Immature natural killer cell (primary cell): Measurements from ENCODE around the gene CGREF1. TPM values are rescaled to one million over a fixed set of nuclear protein-coding genes. Genes with fewer than 3 reads are reported as not detected.
A peak's percentile ranks its signal among the peaks of the same experiment; 100 is the strongest.

Experiments
- DNase-seq, 3 donors: peaks; one replicate each; pipeline ENCODE4 v3.0.0; 2022; ENCODE audit warnings: mixed read lengths in 1 of 3
- H3K27ac Mint-ChIP-seq, 6 donors: one replicate each; pipeline ENCODE4 v1.8.0; 2020; ENCODE audit warnings: mixed read lengths in 6 of 6, mild to moderate bottlenecking in 5 of 6, inconsistent platforms in 4 of 6, moderate library complexity in 3 of 6
- H3K27me3 Mint-ChIP-seq, 3 donors: one replicate each; pipeline ENCODE4 v1.8.0; 2020 to 2021; ENCODE audit warnings: low read depth in 3 of 3, mild to moderate bottlenecking in 3 of 3, mixed read lengths in 3 of 3, moderate library complexity in 3 of 3, inconsistent platforms in 1 of 3
- H3K36me3 Mint-ChIP-seq, 3 donors: one replicate each; pipeline ENCODE4 v1.8.0; 2020; ENCODE audit warnings: mixed read lengths in 3 of 3, inconsistent platforms in 2 of 3, mild to moderate bottlenecking in 2 of 3
- H3K4me1 Mint-ChIP-seq, 2 donors: one replicate each; pipeline ENCODE4 v1.8.0; 2020; ENCODE audit warnings: inconsistent platforms in 2 of 2, mild to moderate bottlenecking in 2 of 2, mixed read lengths in 2 of 2, moderate library complexity in 1 of 2
- H3K4me3 Mint-ChIP-seq, 5 donors: one replicate each; pipeline ENCODE4 v1.8.0; 2020; ENCODE audit warnings: mild to moderate bottlenecking in 5 of 5, mixed read lengths in 5 of 5, inconsistent platforms in 3 of 5, moderate library complexity in 3 of 5
- H3K9me3 Mint-ChIP-seq, 6 donors: one replicate each; pipeline ENCODE4 v1.8.0; 2020; ENCODE audit warnings: mild to moderate bottlenecking in 6 of 6, mixed read lengths in 6 of 6, inconsistent platforms in 4 of 6, moderate library complexity in 3 of 6
- polyA plus RNA-seq, 3 donors: library from polyadenylated mRNA; unstranded; fragments of 300-500 nt; fragmentation: Illumina TruSeq; gene quantifications; one replicate each; pipeline ENCODE4 v1.2.3, GENCODE V29; 2021

CGREF1 gene
- polyA plus RNA-seq, 3 donors from 2014 or later, result not detected

GRCh38 chr2:27085062-27085672 is 33.8 kb downstream of the CGREF1 start:
- Mint-ChIP-seq H3K4me1 (peaks cover 29 to 38% of the 10 kb centered on the region in 2 donors), H3K27ac (peak overlapping the region; percentile 38 to 82 (median 66)), H3K36me3 (no peaks in the 10 kb centered on the region), H3K4me3 (peak overlapping the region; percentile 72 to 82 (median 76)), H3K9me3 (no peaks in the 10 kb centered on the region), H3K27me3 (peaks cover 4 to 8% (median 7%) of the 10 kb centered on the region in 3 donors)
- DNase-seq, result no peak

DNA sequence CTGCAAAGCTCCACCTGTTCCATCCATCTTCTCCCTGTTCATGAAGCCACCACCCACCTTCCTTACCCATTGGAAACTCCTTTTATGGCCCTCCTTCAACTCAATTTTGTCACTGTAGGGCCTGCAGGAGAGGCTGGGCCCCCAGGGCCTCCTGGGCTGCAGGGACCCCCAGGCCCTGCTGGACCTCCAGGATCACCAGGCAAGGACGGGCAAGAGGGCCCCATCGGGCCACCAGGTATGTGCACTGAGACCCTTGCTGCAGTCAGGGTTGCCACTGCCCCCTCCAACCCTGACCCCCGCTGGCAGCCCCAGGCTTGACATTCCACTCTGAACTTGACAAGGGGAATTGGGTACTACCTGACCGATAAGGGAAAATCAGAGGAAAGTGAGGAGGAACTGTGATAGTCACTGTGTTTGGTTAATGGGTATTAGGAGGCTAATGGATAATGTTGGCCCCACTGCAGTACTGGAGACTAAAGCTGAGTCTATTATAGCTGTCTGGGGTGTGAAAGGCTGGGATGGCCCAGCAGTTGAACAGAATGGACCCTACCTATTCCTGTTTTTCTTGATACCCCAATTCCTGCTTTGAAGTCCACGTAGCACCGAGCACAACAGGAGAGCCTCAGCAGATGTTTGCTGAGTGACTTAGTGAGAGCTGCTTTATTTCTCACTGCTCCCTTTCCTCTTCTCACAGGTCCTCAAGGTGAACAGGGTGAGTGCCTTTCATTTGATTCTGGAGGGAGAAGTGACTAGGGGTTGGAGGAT is 34.4 kb downstream of the CGREF1 start:
- H3K27ac Mint-ChIP-seq, result peak overlapping the region in 2 of 6 donors; percentile 23 to 35
- no peaks in the 10 kb centered on the region for H3K36me3 Mint-ChIP-seq
- peaks cover 4 to 8% (median 7%) of the 10 kb centered on the region in 3 donors for H3K27me3 Mint-ChIP-seq
- H3K9me3 Mint-ChIP-seq, result no peaks in the 10 kb centered on the region
- peak overlapping the region; percentile 20 to 82 (median 41) for H3K4me3 Mint-ChIP-seq
- peaks cover 30 to 38% of the 10 kb centered on the region in 2 donors for H3K4me1 Mint-ChIP-seq
- DNase-seq, result no peak

DNA sequence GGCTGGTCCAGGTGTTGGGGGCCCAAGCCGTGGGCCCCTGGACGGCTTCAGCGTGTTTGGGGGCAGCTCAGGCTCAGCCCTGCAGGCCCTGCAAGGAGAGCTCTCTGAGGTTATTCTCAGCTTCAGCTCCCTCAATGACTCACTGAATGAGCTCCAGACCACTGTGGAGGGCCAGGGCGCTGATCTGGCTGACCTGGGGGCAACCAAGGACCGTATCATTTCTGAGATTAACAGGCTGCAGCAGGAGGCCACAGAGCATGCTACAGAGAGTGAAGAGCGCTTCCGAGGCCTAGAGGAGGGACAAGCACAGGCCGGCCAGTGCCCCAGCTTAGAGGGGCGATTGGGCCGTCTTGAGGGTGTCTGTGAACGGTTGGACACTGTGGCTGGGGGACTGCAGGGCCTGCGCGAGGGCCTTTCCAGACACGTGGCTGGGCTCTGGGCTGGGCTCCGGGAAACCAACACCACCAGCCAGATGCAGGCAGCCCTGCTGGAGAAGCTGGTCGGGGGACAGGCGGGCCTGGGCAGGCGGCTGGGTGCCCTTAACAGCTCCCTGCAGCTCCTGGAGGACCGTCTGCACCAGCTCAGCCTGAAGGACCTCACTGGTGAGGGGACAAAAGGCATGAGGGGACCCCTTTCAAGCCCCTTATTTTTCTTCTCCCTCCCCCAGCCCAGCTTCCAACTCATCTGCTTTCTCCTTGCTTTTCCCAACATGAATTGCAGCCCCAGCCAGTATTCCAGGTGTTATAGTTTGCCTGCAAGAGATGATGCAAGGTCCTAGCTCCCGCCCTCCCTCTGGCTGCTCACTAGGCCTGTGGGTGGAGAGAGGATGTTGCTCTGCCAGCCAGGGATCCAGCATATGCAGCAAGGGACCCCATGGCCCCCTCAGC is 35.3 kb downstream of the CGREF1 start:
- Mint-ChIP-seq H3K4me1 (peaks cover 30 to 38% of the 10 kb centered on the region in 2 donors), H3K4me3 (peak overlapping the region in 4 of 5 donors; percentile 10 to 82 (median 34)), H3K9me3 (no peaks in the 10 kb centered on the region), H3K27me3 (peaks cover 4 to 8% (median 7%) of the 10 kb centered on the region in 3 donors), H3K36me3 (no peaks in the 10 kb centered on the region), H3K27ac (peak overlapping the region in 1 of 6 donors; percentile 45)
- no peak for DNase-seq

DNA sequence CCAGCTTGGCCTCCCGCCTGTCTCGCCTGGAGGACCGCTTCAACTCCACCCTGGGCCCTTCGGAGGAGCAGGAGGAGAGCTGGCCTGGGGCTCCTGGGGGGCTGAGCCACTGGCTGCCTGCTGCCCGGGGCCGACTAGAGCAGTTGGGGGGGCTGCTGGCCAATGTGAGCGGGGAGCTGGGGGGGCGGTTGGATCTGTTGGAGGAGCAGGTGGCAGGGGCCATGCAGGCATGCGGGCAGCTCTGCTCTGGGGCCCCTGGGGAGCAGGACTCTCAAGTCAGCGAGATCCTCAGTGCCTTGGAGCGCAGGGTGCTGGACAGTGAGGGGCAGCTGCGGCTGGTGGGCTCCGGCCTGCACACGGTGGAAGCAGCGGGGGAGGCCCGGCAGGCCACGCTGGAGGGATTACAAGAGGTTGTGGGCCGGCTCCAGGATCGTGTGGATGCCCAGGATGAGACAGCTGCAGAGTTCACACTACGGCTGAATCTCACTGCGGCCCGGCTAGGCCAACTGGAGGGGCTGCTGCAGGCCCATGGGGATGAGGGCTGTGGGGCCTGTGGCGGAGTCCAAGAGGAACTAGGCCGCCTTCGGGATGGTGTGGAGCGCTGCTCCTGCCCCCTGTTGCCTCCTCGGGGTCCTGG is 36.0 kb downstream of the CGREF1 start:
- no peaks in the 10 kb centered on the region for H3K9me3 Mint-ChIP-seq
- no peak overlapping the region for H3K4me3 Mint-ChIP-seq
- H3K27me3 Mint-ChIP-seq, result peaks cover 4 to 7% (median 6%) of the 10 kb centered on the region in 3 donors
- H3K27ac Mint-ChIP-seq, result no peak overlapping the region
- peaks cover 31 to 38% of the 10 kb centered on the region in 2 donors for H3K4me1 Mint-ChIP-seq
- no peaks in the 10 kb centered on the region for H3K36me3 Mint-ChIP-seq
- DNase-seq, result no peak

GRCh38 chr2:27081984-27082772 is 36.8 kb downstream of the CGREF1 start:
- Mint-ChIP-seq H3K27ac (peak overlapping the region in 3 of 6 donors; percentile 90 to 93 (median 90)), H3K27me3 (peaks cover 4 to 7% (median 6%) of the 10 kb centered on the region in 3 donors), H3K9me3 (no peaks in the 10 kb centered on the region), H3K36me3 (no peaks in the 10 kb centered on the region), H3K4me1 (peaks cover 32 to 34% of the 10 kb centered on the region in 2 donors), H3K4me3 (no peak overlapping the region)
- no peak for DNase-seq

DNA sequence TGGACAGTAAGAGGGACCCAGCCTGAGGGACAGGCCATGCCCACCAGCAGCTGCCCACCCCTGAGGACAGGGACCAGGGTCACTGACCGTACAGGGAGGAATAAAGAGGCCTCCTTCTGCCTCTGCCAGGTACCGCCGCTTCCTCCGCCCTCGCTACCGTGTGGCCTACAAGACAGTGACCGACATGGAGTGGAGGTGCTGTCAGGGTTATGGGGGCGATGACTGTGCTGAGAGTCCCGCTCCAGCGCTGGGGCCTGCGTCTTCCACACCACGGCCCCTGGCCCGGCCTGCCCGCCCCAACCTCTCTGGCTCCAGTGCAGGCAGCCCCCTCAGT is 38.4 kb downstream of the CGREF1 start:
- peaks cover 37 to 46% of the 10 kb centered on the region in 2 donors for H3K4me1 Mint-ChIP-seq
- DNase-seq, result no peak
- H3K27ac Mint-ChIP-seq, result peak overlapping the region in 3 of 6 donors; percentile 90 to 97 (median 93)
- no peaks in the 10 kb centered on the region for H3K9me3 Mint-ChIP-seq
- H3K4me3 Mint-ChIP-seq, result peak overlapping the region in 4 of 5 donors; percentile 77 to 93 (median 78)
- H3K36me3 Mint-ChIP-seq, result no peaks in the 10 kb centered on the region
- H3K27me3 Mint-ChIP-seq, result peaks cover 4 to 6% (median 5%) of the 10 kb centered on the region in 3 donors

DNA sequence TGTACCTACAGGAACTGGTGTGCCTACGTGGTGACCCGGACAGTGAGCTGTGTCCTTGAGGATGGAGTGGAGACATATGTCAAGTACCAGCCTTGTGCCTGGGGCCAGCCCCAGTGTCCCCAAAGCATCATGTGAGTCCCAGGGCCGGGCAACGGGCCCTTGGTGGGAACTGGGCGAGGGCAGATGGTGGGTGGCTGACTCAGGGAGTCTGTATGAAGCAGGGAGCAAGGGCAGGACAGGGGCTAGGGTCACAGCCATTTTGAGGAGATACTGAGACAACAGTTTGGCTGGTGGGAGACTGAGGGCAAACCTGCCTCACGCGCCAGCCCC is 38.8 kb downstream of the CGREF1 start:
- peaks cover 4 to 6% (median 5%) of the 10 kb centered on the region in 3 donors for H3K27me3 Mint-ChIP-seq
- peak overlapping the region in 3 of 6 donors; percentile 4 to 73 (median 18) for H3K27ac Mint-ChIP-seq
- no peaks in the 10 kb centered on the region for H3K36me3 Mint-ChIP-seq
- no peak for DNase-seq
- H3K4me3 Mint-ChIP-seq, result peak overlapping the region in 2 of 5 donors; percentile 33 to 47
- H3K9me3 Mint-ChIP-seq, result no peaks in the 10 kb centered on the region
- peaks cover 37 to 46% of the 10 kb centered on the region in 2 donors for H3K4me1 Mint-ChIP-seq

GRCh38 chr2:27079233-27080139 is 39.4 kb downstream of the CGREF1 start:
- DNase-seq, result no peak
- Mint-ChIP-seq H3K36me3 (no peaks in the 10 kb centered on the region), H3K27me3 (peaks cover 3 to 6% (median 4%) of the 10 kb centered on the region in 3 donors), H3K27ac (peak overlapping the region in 1 of 6 donors; percentile 73), H3K9me3 (no peaks in the 10 kb centered on the region), H3K4me3 (no peak overlapping the region), H3K4me1 (peaks cover 37 to 48% of the 10 kb centered on the region in 2 donors)

DNA sequence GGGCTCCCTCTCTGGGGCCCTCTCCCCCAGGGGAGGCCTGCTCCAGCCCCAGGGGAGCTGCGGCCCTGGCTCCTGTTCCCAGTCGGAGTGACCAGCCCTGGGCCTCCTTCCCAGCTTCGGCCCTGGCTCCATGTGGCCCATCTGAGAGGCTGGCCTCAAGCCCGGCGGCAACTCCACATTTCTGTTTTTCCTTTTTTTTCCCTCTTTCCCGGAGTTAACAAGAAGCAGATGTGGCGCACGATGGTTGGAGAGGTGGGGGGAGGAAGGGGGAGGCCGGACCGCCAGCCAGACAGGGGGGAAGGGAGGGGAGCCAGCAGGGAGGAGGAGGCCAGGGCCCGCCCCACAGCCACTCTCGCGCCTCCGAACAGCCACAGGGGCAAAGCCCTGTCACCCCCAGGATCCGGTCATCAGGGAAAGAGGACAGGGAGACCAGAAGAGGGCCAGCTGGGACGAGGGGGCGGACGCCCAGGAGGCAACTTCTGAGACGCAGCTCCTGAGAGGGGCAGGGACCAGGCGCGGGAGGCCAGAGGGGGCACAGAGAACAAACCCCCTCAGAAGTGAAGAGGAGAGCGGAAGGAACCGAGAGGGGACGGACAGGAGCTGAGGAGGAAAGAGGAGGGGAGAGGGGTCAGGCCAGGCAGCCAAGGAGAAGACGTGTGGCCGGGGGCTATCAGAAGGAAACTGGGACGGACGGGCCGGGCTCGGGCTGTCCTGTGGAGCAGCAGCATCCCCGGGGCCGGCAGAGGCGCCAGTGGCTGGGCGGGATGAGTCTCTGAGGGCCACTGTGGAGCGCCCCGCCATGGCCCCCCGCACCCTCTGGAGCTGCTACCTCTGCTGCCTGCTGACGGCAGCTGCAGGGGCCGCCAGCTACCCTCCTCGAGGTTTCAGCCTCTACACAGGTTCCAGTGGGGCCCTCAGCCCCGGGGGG is 40.4 kb downstream of the CGREF1 start, which contains the start of gene EMILIN1:
Gene EMILIN1, plus strand, starts transcription at position 349 of the 928 bp plus-strand sequence. Its CDS starts 451 bp downstream, at position 800.
- no peak for DNase-seq
- Mint-ChIP-seq H3K27me3 (peaks cover 3 to 6% (median 4%) of the 10 kb centered on the region in 3 donors), H3K4me1 (peaks cover 46 to 55% of the 10 kb centered on the region in 2 donors), H3K27ac (peak within 1 kb of the TSS in 2 of 6 donors; percentile 26 to 74), H3K9me3 (no peaks in the 10 kb centered on the region), H3K36me3 (no peaks in the 10 kb centered on the region), H3K4me3 (no peak within 1 kb of the TSS)

DNA sequence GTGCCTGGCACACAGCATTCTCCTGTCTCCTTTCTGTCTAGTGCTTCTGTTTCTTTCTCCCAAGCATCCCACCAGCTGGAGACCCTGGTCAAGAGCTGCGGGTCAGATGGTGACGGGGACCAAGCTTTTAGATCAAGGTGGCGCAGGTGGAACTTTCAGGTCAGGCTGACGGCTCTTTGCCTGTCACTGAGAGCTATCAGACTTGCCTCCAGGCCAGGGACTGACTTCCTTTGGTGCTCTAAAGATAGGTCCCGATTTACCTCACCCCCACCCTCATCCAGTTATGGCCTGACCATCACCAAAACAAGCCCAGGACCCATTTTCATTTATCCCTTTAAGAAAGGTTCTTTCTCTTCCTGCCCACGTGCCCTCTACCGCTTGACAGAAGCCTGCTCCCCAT is 41.7 kb downstream of the CGREF1 start:
- peaks cover 58 to 65% of the 10 kb centered on the region in 2 donors for H3K4me1 Mint-ChIP-seq
- no peaks in the 10 kb centered on the region for H3K36me3 Mint-ChIP-seq
- H3K4me3 Mint-ChIP-seq, result no peak overlapping the region
- no peak for DNase-seq
- no peaks in the 10 kb centered on the region for H3K9me3 Mint-ChIP-seq
- H3K27me3 Mint-ChIP-seq, result peaks cover 3 to 6% (median 4%) of the 10 kb centered on the region in 3 donors
- peak overlapping the region in 1 of 6 donors; percentile 28 for H3K27ac Mint-ChIP-seq

DNA sequence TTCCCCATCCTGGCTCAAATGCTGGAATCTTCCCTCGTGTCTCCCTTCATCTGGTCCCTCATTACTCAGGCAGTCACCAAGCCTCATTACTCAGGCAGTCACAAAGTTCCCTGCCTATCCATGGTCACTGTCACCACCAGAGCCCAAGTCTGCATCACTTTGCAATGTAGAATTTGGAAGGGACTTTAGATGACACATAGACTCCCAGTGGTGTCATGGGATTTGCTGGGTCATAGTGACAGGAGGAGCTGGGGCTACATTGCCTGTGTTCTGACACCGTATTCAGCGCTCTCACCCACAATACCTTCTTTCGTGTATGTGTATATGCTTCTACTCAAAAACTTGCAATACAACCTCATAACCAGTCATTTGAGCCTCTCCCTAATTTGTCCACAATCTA is 42.6 kb downstream of the CGREF1 start:
- Mint-ChIP-seq H3K4me3 (peak overlapping the region; percentile 10 to 65 (median 40)), H3K27ac (peak overlapping the region in 5 of 6 donors; percentile 8 to 89 (median 83)), H3K9me3 (no peaks in the 10 kb centered on the region), H3K36me3 (no peaks in the 10 kb centered on the region), H3K27me3 (peaks cover 3 to 5% (median 3%) of the 10 kb centered on the region in 3 donors), H3K4me1 (peaks cover 56 to 63% of the 10 kb centered on the region in 2 donors)
- no peak for DNase-seq
